Endothelial cell of umbilical vein (primary cell): ENCODE data around the gene TMEM52B. TPM values are rescaled to one million over a fixed set of nuclear protein-coding genes. Genes with fewer than 3 reads are reported as not detected.

Experiments
- BruUV-seq: library from RNA; stranded (reverse); fragments of 400-500 nt; replicated peaks from 2 replicates; lab custom pipeline; 2021; lab: Mats Ljungman, UMichigan
- CTCF ChIA-PET: fragments of 300-600, 350-600 bp; sonication (Branson Sonifier 250); formaldehyde crosslinking; loops from one replicate; lab custom pipeline; 2021; ENCODE audit warnings: antibody characterized with exemption, inconsistent platforms; lab: Charles Lee
- POLR2A ChIA-PET: fragments of 300-600, 350-600 bp; sonication (Branson Sonifier 250); formaldehyde crosslinking; loops from one replicate; lab custom pipeline; 2021; ENCODE audit warnings: antibody characterized with exemption, inconsistent platforms; lab: Charles Lee
- DNase-seq: peaks from one replicate; pipeline ENCODE4 v3.0.0-alpha.2; 2011; ENCODE audit warnings: low read depth, low spot score
- FAIRE-seq: peaks from 2 replicates; lab custom pipeline; 2011; peaks lifted over from hg19 to GRCh38; lab: Jason Lieb, UNC
- H2AFZ ChIP-seq: 2 replicates; pipeline ENCODE4 v1.6.0; 2012; ENCODE audit warnings: low read depth, low read length, control low read depth, inconsistent platforms
- H3K27ac ChIP-seq: 2 replicates; pipeline ENCODE4 v1.5.1; 2011; ENCODE audit warnings: low read depth, mild to moderate bottlenecking, control low read depth, low read length, moderate library complexity; ENCODE audit not compliant: insufficient read depth
- H3K27me3 ChIP-seq, 2 experiments: 2 replicates each; pipeline versions ENCODE4 v1.6.0 to v1.6.1; 2011; ENCODE audit warnings: low read length in 2 of 2, mixed read lengths in 1 of 2; ENCODE audit not compliant: control insufficient read depth in 2 of 2, insufficient read depth in 2 of 2
- H3K36me3 ChIP-seq, 2 experiments: 2 replicates in 1 of 2; 3 replicates in 1 of 2; pipeline ENCODE4 v1.5.1; 2011; ENCODE audit warnings: low read length in 2 of 2, mild to moderate bottlenecking in 1 of 2, moderate library complexity in 1 of 2; ENCODE audit not compliant: control insufficient read depth in 2 of 2, insufficient read depth in 2 of 2; ENCODE audit errors: extremely low read depth in 1 of 2
- H3K4me1 ChIP-seq: 3 replicates; pipeline ENCODE4 v1.5.1; 2011; ENCODE audit warnings: mild to moderate bottlenecking, low read length; ENCODE audit not compliant: control insufficient read depth, insufficient read depth; ENCODE audit errors: extremely low read depth
- H3K4me2 ChIP-seq: 2 replicates; pipeline ENCODE4 v1.6.1; 2011; ENCODE audit warnings: low read length, control low read depth, mixed read lengths; ENCODE audit not compliant: insufficient read depth
- H3K4me3 ChIP-seq, 3 experiments: fragments of 200-600 bp in 1 of 3; sonication (generic), shearing (Covaris generic) in 1 of 3; replicated peaks in 1 of 3; 2 replicates each; pipeline ENCODE4 v1.5.1; 2011 to 2016; ENCODE audit warnings: control low read depth in 3 of 3, low read length in 3 of 3, mild to moderate bottlenecking in 2 of 3, inconsistent platforms in 1 of 3, low read depth in 1 of 3, moderate library complexity in 1 of 3; ENCODE audit not compliant: insufficient read depth in 1 of 3
- H3K79me2 ChIP-seq: 2 replicates; pipeline ENCODE4 v1.6.0; 2012; ENCODE audit warnings: low read length, inconsistent platforms; ENCODE audit not compliant: control insufficient read depth, insufficient read depth
- H3K9ac ChIP-seq: replicated peaks from 2 replicates; pipeline ENCODE3; 2011; ENCODE audit warnings: low read length, control low read depth; ENCODE audit not compliant: insufficient read depth; ENCODE audit errors: extremely low read depth
- H3K9me1 ChIP-seq: replicated peaks from 3 replicates; pipeline ENCODE4 v1.6.0; 2011; ENCODE audit warnings: mild to moderate bottlenecking, low read length; ENCODE audit not compliant: control insufficient read depth, insufficient read depth; ENCODE audit errors: extremely low read depth
- H3K9me3 ChIP-seq: replicated peaks from 2 replicates; pipeline ENCODE4 v1.5.1; 2012; ENCODE audit warnings: low read length, inconsistent platforms; ENCODE audit not compliant: control insufficient read depth, insufficient read depth
- H4K20me1 ChIP-seq: replicated peaks from 2 replicates; pipeline ENCODE3; 2011; ENCODE audit warnings: mild to moderate bottlenecking, low read length; ENCODE audit not compliant: control insufficient read depth, insufficient read depth; ENCODE audit errors: extremely low read depth
- EZH2 ChIP-seq: IDR thresholded peaks from 2 replicates; pipeline ENCODE4 v1.6.1; 2012; ENCODE audit warnings: borderline replicate concordance, low read depth, mild to moderate bottlenecking, moderate library complexity, low read length, inconsistent platforms; ENCODE audit not compliant: severe bottlenecking
- FOS ChIP-seq: IDR thresholded peaks from 2 replicates; pipeline ENCODE4 v1.6.1; 2011; ENCODE audit warnings: mild to moderate bottlenecking, low read length, moderate library complexity, borderline replicate concordance; ENCODE audit not compliant: insufficient read depth
- GATA2 ChIP-seq: IDR thresholded peaks from 2 replicates; pipeline ENCODE4 v1.7.0; 2011; ENCODE audit warnings: low read depth, mild to moderate bottlenecking, moderate library complexity, mixed read lengths, low read length; ENCODE audit not compliant: insufficient read length, insufficient read depth
- JUN ChIP-seq: IDR thresholded peaks from 2 replicates; pipeline ENCODE4 v1.6.1; 2011; ENCODE audit warnings: borderline replicate concordance, low read depth; ENCODE audit not compliant: insufficient read length, insufficient read depth
- MYC ChIP-seq: IDR thresholded peaks from one replicate; pipeline ENCODE4 v1.6.1; 2011; ENCODE audit warnings: mild to moderate bottlenecking, low read depth, low read length
- POLR2A ChIP-seq: IDR thresholded peaks from 2 replicates; pipeline ENCODE4 v1.6.1; 2012; ENCODE audit warnings: low read depth, mild to moderate bottlenecking, control low read depth, low read length
- dilution Hi-C: fragments of 300-500 bp; cut with MboI; formaldehyde crosslinking; loops from one replicate; pipeline ENCODE4 v1.15.0; 2019; ENCODE audit warnings: low sequenced_read_pairs; ENCODE audit not compliant: extremely low pct_ligation_motif_present
- intact Hi-C: fragments of 100-400 bp; cut with micrococcal nuclease; formaldehyde crosslinking; loops from one replicate; pipeline ENCODE4 v1.10.0; 2022
- polyA plus RNA-seq, 4 experiments: library from polyadenylated mRNA; depleted of rRNA in 3 of 4; stranded (reverse) in 3 of 4; unstranded in 1 of 4; fragments of >200 nt; gene quantifications; 2 replicates each; pipeline versions ENCODE4 v1.2.1 to v1.2.3, GENCODE V29; 2011 to 2012; ENCODE audit warnings: missing spikeins in 1 of 4
- total RNA-seq: library from RNA; stranded (reverse); gene quantifications from 2 replicates; pipeline ENCODE4 v1.2.3, GENCODE V29; 2021

Gene TMEM52B
- total and polyA plus RNA-seq, 2 donors (not counting 3 experiments of a cell fraction or from before 2014, with no cell fraction given) = 0.24 TPM; not detected in 1

- DNase-seq (no peak), FAIRE-seq (no peak)
- Histone ChIP-seq H3K9me1 (no peaks in the 10 kb centered on the region), H3K79me2 (no peaks in the 10 kb centered on the region), H3K36me3 (peaks cover 14 to 18% of the 10 kb centered on the region in 2 experiments), H3K4me2 (no peak overlapping the region), H3K4me3 (no peak overlapping the region), H3K27me3 (no peaks in the 10 kb centered on the region), H2AFZ (no peak overlapping the region), H3K27ac (no peak overlapping the region), H3K4me1 (no peaks in the 10 kb centered on the region), H4K20me1 (no peaks in the 10 kb centered on the region), H3K9me3 (no peaks in the 10 kb centered on the region), H3K9ac (no peak overlapping the region)
- dilution Hi-C loops = no loop called here
- ChIA-PET CTCF (interaction anchor here (0.7 to 1.2 kb wide), 2 partner anchors 9 to 13 kb away, joined by 3 to 6 read pairs; no protein-coding TSS in a partner anchor), POLR2A (interaction anchor here (1.0 kb wide), 1 partner anchor 12 kb away, joined by 3 read pairs; no protein-coding TSS in a partner anchor)
- TF ChIP-seq FOS (no peak), JUN (no peak), MYC (no peak), GATA2 (no peak), EZH2 (no peak)
- BruUV-seq = no TSS peak
- intact Hi-C loops = no loop called here
Measured at GRCh38 chr12:10226731-10227130, 47.9 kb downstream of the TMEM52B start.

- Histone ChIP-seq H3K9me3 (no peaks in the 10 kb centered on the region), H3K9ac (no peak overlapping the region), H3K27me3 (no peaks in the 10 kb centered on the region), H3K9me1 (no peaks in the 10 kb centered on the region), H3K79me2 (no peaks in the 10 kb centered on the region), H2AFZ (no peak overlapping the region), H3K36me3 (peaks cover 7 to 8% of the 10 kb centered on the region in 2 experiments), H4K20me1 (no peaks in the 10 kb centered on the region), H3K27ac (no peak overlapping the region), H3K4me2 (no peak overlapping the region), H3K4me3 (no peak overlapping the region), H3K4me1 (no peaks in the 10 kb centered on the region)
- intact Hi-C loops = no loop called here
- dilution Hi-C loops = no loop called here
- BruUV-seq = no TSS peak
- TF ChIP-seq FOS = no peak
- no peak for TF ChIP-seq JUN
- no peak for TF ChIP-seq POLR2A
- TF ChIP-seq EZH2 = no peak
- POLR2A ChIA-PET = no interaction called here
- FAIRE-seq (no peak), DNase-seq (no peak)
- CTCF ChIA-PET = interaction anchor here (0.7 to 1.2 kb wide), 2 partner anchors 8 to 14 kb away, joined by 3 to 6 read pairs; no protein-coding TSS in a partner anchor
Measured at GRCh38 chr12:10227648-10228047, 48.8 kb downstream of the TMEM52B start.
